HG02798 (cell line): Measurements from ENCODE around the gene KRT35.

ENCODE experiments used
- ATAC-seq: cut with Tn5 transposase; IDR thresholded peaks from one replicate; pipeline ENCODE4 v1.9.1; 2021; ENCODE audit warnings: mild to moderate bottlenecking; ENCODE audit not compliant: unreplicated experiment, poor library complexity

The KRT35 gene

GRCh38 chr17:41428591-41429291, 52.2 kb downstream of the KRT35 start:
- no peak for ATAC-seq
